WTC11 (cell line): Measurements from ENCODE around the gene SANBR. TPM values are rescaled to one million over a fixed set of nuclear protein-coding genes. Genes with fewer than 3 reads are reported as not detected.

Experiments used
- AFF4 ChIP-seq: sonication (generic); formaldehyde crosslinking; IDR thresholded peaks from 2 replicates; pipeline ENCODE4 v1.8.1; 2023; ENCODE audit warnings: mild to moderate bottlenecking, missing genetic modification reagents, borderline replicate concordance
- ATF3 ChIP-seq: sonication (generic); formaldehyde crosslinking; conservative IDR thresholded peaks from 2 replicates; pipeline ENCODE4 v1.8.1; 2022; ENCODE audit warnings: mild to moderate bottlenecking, missing genetic modification reagents
- ATF6 ChIP-seq: sonication (generic); formaldehyde crosslinking; IDR thresholded peaks from 2 replicates; pipeline ENCODE4 v1.8.1; 2023; ENCODE audit warnings: mild to moderate bottlenecking, missing genetic modification reagents
- CREM ChIP-seq: sonication (generic); formaldehyde crosslinking; IDR thresholded peaks from 2 replicates; pipeline ENCODE4 v1.8.1; 2022; ENCODE audit warnings: mild to moderate bottlenecking, missing genetic modification reagents, moderate library complexity
- ELF4 ChIP-seq: sonication (generic); formaldehyde crosslinking; IDR thresholded peaks from 2 replicates; pipeline ENCODE4 v1.8.1; 2022; ENCODE audit warnings: low read depth, mild to moderate bottlenecking, moderate library complexity, missing genetic modification reagents
- ETV6 ChIP-seq: sonication (generic); formaldehyde crosslinking; IDR thresholded peaks from 2 replicates; pipeline ENCODE4 v1.8.1; 2022; ENCODE audit warnings: mild to moderate bottlenecking, missing genetic modification reagents
- GRHL2 ChIP-seq: fragments of 250-450 bp; sonication (Bioruptor Pico); IDR thresholded peaks from 2 replicates; pipeline ENCODE4 v1.8.0; 2022; ENCODE audit warnings: mild to moderate bottlenecking, moderate library complexity; ENCODE audit not compliant: insufficient replicate concordance, severe bottlenecking
- GTF2I ChIP-seq: fragments of 250-450 bp; sonication (Bioruptor Pico); conservative IDR thresholded peaks from 2 replicates; pipeline ENCODE4 v1.4.0; 2021; ENCODE audit warnings: mild to moderate bottlenecking
- JUN ChIP-seq: sonication (generic); formaldehyde crosslinking; IDR thresholded peaks from 2 replicates; pipeline ENCODE4 v1.8.0; 2023; ENCODE audit warnings: mild to moderate bottlenecking, missing genetic modification reagents
- MYBL2 ChIP-seq: sonication (generic); formaldehyde crosslinking; IDR thresholded peaks from 2 replicates; pipeline ENCODE4 v1.8.1; 2023; ENCODE audit warnings: mild to moderate bottlenecking, moderate library complexity, missing genetic modification reagents
- NFE2L1 ChIP-seq: sonication (generic); formaldehyde crosslinking; IDR thresholded peaks from 2 replicates; pipeline ENCODE4 v1.8.1; 2023; ENCODE audit warnings: missing genetic modification reagents
- NR3C1 ChIP-seq: sonication (generic); formaldehyde crosslinking; conservative IDR thresholded peaks from 2 replicates; pipeline ENCODE4 v1.8.1; 2023; ENCODE audit warnings: low read depth, mild to moderate bottlenecking, missing genetic modification reagents
- OVOL2 ChIP-seq: fragments of 250-450 bp; sonication (Bioruptor Pico); IDR thresholded peaks from 2 replicates; pipeline ENCODE4 v1.9.0; 2021; ENCODE audit warnings: mild to moderate bottlenecking, borderline replicate concordance
- PRDM15 ChIP-seq: sonication (generic); formaldehyde crosslinking; IDR thresholded peaks from 2 replicates; pipeline ENCODE4 v1.8.0; 2022; ENCODE audit warnings: missing genetic modification reagents
- PRRX2 ChIP-seq: fragments of 250-450 bp; sonication (Bioruptor Pico); IDR thresholded peaks from 2 replicates; pipeline ENCODE4 v1.8.0; 2021; ENCODE audit warnings: mild to moderate bottlenecking
- ZBTB21 ChIP-seq: sonication (generic); formaldehyde crosslinking; IDR thresholded peaks from 2 replicates; pipeline ENCODE4 v1.8.1; 2023; ENCODE audit warnings: mild to moderate bottlenecking, missing genetic modification reagents, borderline replicate concordance
- ZNF121 ChIP-seq: sonication (generic); formaldehyde crosslinking; IDR thresholded peaks from 2 replicates; pipeline ENCODE4 v1.8.0; 2023; ENCODE audit warnings: missing genetic modification reagents
- ZNF232 ChIP-seq: sonication (generic); formaldehyde crosslinking; IDR thresholded peaks from 2 replicates; pipeline ENCODE4 v1.8.0; 2022; ENCODE audit warnings: mild to moderate bottlenecking, missing genetic modification reagents
- ZNF263 ChIP-seq: sonication (generic); formaldehyde crosslinking; IDR thresholded peaks from 2 replicates; pipeline ENCODE4 v1.8.1; 2022; ENCODE audit warnings: low read depth, mild to moderate bottlenecking, moderate library complexity, missing genetic modification reagents
- ZNF416 ChIP-seq: fragments of 250-450 bp; sonication (Bioruptor Pico); IDR thresholded peaks from 2 replicates; pipeline ENCODE4 v1.9.0; 2021; ENCODE audit warnings: mild to moderate bottlenecking, inconsistent platforms
- ZNF423 ChIP-seq: fragments of 250-450 bp; sonication (Bioruptor Pico); IDR thresholded peaks from 2 replicates; pipeline ENCODE4 v2.1.2; 2022; ENCODE audit warnings: mild to moderate bottlenecking, moderate library complexity
- ZNF512 ChIP-seq: sonication (generic); formaldehyde crosslinking; IDR thresholded peaks from 2 replicates; pipeline ENCODE4 v1.8.1; 2022; ENCODE audit warnings: missing genetic modification reagents, borderline replicate concordance
- ZNF671 ChIP-seq: fragments of 250-450 bp; sonication (Bioruptor Pico); IDR thresholded peaks from 2 replicates; pipeline ENCODE4 v1.8.0; 2021; ENCODE audit warnings: mild to moderate bottlenecking
- total RNA-seq: library from RNA; stranded (reverse); gene quantifications from 3 replicates; pipeline ENCODE4 v1.2.3, GENCODE V29; 2021
- TF ChIP-seq, protein P1 (sequence below): sonication (generic); formaldehyde crosslinking; IDR thresholded peaks from 2 replicates; pipeline ENCODE4 v1.8.1; 2023; ENCODE audit warnings: mild to moderate bottlenecking, missing genetic modification reagents, moderate library complexity
- TF ChIP-seq, protein P2 (sequence below): sonication (generic); formaldehyde crosslinking; IDR thresholded peaks from 2 replicates; pipeline ENCODE4 v1.8.1; 2022; ENCODE audit warnings: mild to moderate bottlenecking, moderate library complexity, missing genetic modification reagents
- TF ChIP-seq, protein P3 (sequence below): sonication (generic); formaldehyde crosslinking; IDR thresholded peaks from 2 replicates; pipeline ENCODE4 v1.8.0; 2022; ENCODE audit warnings: mild to moderate bottlenecking, missing genetic modification reagents

SANBR gene
- total RNA-seq, 1 experiment from 2014 or later: 8.9 TPM

- TF ChIP-seq, protein P1, sequence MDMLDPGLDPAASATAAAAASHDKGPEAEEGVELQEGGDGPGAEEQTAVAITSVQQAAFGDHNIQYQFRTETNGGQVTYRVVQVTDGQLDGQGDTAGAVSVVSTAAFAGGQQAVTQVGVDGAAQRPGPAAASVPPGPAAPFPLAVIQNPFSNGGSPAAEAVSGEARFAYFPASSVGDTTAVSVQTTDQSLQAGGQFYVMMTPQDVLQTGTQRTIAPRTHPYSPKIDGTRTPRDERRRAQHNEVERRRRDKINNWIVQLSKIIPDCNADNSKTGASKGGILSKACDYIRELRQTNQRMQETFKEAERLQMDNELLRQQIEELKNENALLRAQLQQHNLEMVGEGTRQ (CRISPR knock-in tag): peak; percentile 24; the same call in 1 of the 2 replicates
- TF ChIP-seq ZNF671 (no peak), NFE2L1 (CRISPR knock-in tag) (peak; percentile 51; the same call in 1 of the 2 replicates), ELF4 (CRISPR knock-in tag) (no peak), NR3C1 (CRISPR knock-in tag) (0 out of 2 replicates have a peak, but pooled peaks have one; percentile 42), ZNF423 (CRISPR knock-in tag) (no peak), ATF3 (no peak), GTF2I (CRISPR knock-in tag) (no peak), ZBTB21 (CRISPR knock-in tag) (0 out of 2 replicates have a peak, but pooled peaks have one; percentile 41), ZNF416 (CRISPR knock-in tag) (no peak), ATF6 (CRISPR knock-in tag) (no peak), MYBL2 (CRISPR knock-in tag) (peak; percentile 54; the same call in 1 of the 2 replicates), GRHL2 (CRISPR knock-in tag) (no peak), ZNF121 (CRISPR knock-in tag) (peak; percentile 25; the same call in 1 of the 2 replicates), PRRX2 (CRISPR knock-in tag) (no peak), ZNF512 (CRISPR knock-in tag) (no peak), PRDM15 (CRISPR knock-in tag) (no peak), ZNF263 (CRISPR knock-in tag) (no peak), OVOL2 (CRISPR knock-in tag) (no peak), ETV6 (CRISPR knock-in tag) (no peak), AFF4 (CRISPR knock-in tag) (no peak), CREM (CRISPR knock-in tag) (no peak; the same call in 1 of the 2 replicates), JUN (CRISPR knock-in tag) (no peak), ZNF232 (CRISPR knock-in tag) (no peak; the same call in 1 of the 2 replicates)
- TF ChIP-seq, protein P2, sequence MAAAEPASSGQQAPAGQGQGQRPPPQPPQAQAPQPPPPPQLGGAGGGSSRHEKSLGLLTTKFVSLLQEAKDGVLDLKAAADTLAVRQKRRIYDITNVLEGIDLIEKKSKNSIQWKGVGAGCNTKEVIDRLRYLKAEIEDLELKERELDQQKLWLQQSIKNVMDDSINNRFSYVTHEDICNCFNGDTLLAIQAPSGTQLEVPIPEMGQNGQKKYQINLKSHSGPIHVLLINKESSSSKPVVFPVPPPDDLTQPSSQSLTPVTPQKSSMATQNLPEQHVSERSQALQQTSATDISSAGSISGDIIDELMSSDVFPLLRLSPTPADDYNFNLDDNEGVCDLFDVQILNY (CRISPR knock-in tag): no peak
- TF ChIP-seq, protein P3, sequence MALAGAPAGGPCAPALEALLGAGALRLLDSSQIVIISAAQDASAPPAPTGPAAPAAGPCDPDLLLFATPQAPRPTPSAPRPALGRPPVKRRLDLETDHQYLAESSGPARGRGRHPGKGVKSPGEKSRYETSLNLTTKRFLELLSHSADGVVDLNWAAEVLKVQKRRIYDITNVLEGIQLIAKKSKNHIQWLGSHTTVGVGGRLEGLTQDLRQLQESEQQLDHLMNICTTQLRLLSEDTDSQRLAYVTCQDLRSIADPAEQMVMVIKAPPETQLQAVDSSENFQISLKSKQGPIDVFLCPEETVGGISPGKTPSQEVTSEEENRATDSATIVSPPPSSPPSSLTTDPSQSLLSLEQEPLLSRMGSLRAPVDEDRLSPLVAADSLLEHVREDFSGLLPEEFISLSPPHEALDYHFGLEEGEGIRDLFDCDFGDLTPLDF (CRISPR knock-in tag): no peak
Measured at GRCh38 chr2:61017003-61017555, 48.6 kb upstream of the SANBR start (continued).
